SW480 (cell line): ENCODE results near the gene APP.
"Not testable (repeated sequence)": the region's sequence is repeated elsewhere in the genome, so short reads cannot be mapped to it uniquely, and the experiment has no call there.

Source experiments
- DNase-seq: peaks from one replicate; pipeline ENCODE4 v3.0.0-alpha.2; 2016; ENCODE audit warnings: low spot score

Gene APP

DNA sequence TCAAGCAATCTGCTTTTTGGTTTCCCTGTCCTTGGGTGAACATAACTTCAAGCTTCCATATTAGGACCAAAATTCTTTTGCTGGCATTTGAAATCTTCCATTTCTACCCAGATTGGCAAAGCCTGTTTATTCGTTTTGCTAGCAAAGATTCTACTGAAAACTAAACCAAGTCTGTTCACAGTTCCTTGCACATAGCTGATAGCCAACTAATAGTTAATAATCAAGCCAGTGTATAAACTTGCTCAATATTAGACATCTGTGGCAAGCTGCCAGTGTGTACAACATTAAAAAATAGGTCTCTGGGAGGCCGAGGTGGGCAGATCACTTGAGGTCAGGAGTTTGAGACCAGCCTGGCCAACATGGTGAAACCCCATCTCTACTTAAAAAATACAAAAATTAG lies 6.3 kb downstream of the APP start:
- DNase-seq, result no peak

DNA sequence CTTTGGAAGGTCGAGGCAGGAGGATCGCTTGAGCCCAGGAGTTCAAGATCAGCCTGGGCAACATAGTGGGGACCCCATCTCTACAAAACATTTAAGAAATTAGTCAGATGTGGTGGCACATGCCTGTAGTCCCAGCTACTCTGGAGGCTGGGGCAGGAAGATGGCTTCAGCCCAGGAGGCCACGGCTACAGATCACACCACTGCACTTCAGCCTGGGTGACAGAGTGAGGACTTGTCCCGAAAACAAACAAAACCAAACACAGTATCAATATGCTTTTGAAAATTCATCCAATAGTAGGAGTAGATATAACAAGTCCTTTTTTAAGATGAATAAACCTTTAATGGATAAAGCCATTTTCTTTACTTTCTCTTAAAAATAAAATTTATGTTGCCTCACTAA lies 8.5 kb downstream of the APP start:
- DNase-seq, result no peak

DNA sequence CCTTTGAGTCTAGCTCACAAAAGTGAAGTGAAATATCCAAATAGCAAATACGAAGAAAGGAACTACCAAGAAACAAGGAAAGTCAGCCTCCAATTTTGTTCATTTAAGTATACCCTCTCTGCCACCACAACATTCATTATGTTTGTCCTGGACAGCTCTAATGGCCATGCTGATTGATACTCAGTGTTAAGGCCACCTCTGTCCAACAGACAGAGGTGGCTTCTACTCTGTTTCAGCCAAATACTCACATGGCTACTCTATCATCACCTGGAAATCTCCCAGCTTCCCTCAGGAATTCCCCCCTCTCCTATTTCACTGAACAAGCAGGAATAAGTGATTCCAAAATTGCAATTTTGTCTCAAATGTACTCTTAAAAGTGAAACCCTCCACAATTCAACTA lies 10.7 kb downstream of the APP start:
- DNase-seq, result no peak

DNA sequence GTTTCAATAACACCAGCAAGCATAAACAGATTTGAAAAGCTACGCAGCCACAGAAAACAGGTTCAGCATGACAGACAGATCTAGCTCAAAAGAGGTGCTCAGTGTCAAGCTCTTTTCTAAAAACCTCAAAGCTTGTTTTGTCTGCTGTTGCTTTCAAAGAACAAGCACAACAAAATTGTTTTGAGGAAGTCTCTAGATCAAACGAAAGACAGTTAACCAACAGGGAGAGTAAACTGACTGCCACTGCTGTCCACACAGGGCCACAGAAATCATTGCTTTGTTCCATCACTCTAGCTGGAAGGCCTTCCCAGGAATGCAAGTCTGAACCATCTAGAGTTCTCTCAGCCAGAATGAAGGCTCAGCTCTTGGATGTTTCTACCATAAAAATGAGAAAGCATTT lies 12.8 kb downstream of the APP start:
- no peak for DNase-seq

DNA sequence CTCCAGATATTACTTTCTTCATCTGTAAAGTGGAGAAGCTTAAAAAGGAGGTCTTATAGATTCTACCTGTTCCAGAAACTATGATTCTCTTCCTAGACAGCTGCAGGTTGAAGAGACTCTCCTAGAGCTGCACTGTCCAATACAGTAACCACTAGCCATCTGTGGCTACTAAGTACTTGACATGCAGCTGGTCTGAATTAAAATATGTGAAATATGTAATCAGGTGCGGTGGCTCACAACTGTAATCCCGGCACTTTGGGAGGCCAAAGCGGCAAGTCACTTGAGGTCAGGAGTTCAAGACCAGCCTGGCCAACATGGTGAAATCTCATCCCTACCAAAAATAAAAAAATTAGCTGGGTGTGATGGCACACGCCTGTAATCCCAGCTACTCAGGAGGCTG lies 15.8 kb downstream of the APP start:
- no peak for DNase-seq

DNA sequence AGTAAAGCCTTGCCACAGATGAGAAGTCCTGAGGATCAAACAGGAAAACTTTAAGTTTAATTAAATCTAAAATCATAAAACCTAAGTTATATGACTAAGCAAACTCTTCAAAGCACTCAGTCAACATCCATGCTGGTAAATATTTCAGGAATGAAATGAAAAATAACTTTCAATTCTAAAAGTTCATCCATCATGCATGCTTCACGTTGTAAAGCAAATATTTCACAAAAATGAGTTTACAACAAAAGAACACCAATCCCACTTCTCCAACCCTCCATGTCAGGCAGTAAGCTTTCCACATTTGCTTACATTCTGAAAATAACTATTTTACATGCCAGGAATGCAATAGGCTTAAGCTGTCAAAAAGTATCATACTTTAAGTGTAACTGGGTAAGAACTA lies 16.8 kb downstream of the APP start:
- DNase-seq, result no peak

DNA sequence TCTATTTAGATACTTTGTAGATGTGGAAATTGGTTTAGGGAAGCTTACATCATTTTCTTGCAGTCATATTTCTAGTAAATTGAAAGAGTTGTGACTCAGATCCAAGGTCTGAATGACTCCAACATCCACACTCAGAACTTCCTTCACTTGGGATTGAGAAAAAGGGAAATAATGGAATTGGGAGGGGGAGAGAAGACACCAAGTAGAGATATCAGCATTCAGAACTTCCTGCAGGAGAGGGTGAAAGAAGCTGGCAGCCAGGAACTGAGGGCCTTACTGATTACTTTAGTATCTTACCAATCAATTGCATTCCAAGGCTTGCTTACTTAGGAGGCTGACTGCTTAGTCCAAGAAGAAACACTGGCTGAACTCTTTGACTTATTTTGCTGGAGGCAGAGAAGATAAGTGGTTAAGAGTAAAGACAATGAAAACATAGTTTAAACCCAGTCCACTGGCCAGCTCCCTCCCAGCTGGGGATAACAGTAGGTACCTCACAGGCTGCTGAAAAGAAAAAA lies 21.7 kb downstream of the APP start:
- DNase-seq, result no peak

DNA sequence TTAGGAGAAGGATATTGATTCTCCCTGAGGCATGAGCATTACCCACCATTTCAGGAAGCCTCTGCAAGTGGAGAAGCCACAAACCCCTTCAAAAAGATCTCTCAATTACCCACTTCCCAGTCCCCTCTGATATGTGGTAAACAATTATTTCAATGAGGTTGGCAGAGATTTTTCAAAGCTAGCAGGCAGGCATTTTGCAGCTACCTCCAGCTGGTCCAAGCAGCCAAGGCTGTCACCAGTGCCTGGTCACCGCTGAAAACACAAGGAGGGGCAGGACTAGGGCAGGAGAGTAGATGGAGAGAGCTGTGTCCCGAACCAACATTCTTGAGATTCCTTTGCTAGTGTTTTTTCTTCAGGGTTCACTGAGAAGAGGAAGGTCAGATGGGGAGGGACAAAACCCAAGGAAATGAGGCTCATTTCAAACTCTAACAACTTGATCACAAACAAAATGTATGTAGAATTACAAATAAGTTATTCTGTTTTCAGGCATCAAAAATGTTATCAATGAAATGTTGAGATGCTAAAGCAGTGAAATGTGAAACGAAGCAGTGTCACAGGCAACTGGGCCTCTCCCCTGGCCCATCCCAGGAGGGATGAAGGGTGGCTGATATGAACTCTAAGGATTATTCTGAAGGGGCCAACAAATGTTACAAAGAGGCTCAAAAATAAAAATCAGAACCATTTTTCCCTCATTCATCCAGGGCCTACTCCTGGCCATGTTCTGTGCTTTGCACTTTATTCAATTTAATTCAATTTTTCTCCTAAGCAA lies 22.3 kb downstream of the APP start:
- peak; percentile 13 for DNase-seq

DNA sequence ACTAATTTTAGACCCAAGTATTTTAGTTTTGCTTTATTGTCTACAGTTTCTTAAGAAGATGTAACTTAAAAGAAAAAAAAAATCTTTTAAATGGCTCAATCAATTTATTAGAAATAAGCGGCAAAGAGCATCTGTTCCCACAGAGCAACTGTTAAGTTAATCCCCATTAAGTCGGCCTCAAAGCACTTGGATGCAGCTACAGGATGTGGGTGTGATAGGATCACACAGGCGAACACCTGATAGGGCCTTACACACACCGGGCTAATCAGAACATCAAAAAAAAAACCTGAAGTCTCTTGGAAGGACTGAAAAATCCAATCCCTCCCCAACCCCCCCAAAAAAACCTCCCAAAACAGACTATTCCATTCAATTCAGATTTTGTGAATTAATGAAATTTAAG lies 23.0 kb downstream of the APP start:
- DNase-seq, result peak; percentile 22

DNA sequence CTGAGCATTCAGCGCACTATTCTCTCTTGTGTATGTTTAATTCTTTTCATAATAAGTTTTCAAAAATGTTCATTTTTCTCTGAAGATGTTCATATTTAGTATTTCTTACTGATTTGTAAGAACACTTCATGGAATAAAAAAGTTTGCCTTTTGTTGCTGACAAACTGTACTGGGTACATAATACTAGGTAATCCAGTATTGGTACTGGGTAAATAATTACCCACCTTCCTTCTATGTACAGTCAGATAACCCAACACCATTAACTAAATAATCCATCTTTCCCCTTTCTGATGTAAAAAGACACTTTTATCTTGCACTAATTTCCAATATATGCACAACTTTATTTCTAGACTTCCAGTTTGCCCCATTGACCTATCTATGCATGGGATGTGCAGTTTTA lies 23.9 kb downstream of the APP start:
- no peak for DNase-seq

DNA sequence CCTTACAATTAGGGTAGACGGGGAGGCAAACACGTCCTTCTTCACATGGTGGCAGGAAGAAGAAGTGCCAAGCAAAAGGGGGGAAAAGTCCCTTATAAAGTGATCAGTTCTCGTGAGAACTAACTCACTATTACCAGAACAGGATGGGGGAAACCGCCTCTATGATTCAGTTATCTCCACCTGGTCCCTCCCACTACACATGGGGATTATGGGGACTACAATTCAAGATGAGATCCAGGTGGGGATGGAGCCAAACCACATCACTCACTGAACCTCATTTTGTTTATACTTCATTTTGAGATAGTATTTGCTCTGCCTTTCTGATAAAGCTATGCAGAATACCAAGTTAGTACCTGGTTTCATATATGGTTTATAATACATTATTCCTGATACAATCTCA lies 26.5 kb downstream of the APP start:
- no peak for DNase-seq

DNA sequence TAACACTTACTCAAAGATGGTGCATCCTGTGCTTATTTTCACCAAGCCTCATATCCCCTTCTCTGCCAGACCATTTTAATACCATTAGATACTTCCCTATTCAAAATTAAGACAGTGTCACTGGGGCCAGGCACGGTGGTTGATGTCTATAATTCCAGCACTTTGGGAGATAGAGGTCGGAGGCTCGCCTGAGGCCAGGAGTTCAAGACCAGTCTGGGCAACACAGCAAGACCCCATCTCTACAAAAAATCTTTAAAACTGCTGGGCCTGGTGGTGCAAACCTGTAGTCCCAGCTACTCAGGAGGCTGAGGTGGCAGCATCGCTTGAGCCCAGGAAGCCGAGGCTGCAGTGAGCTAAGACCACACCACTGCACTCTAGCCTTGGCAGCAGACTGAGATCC lies 28.2 kb downstream of the APP start:
- no peak for DNase-seq

DNA sequence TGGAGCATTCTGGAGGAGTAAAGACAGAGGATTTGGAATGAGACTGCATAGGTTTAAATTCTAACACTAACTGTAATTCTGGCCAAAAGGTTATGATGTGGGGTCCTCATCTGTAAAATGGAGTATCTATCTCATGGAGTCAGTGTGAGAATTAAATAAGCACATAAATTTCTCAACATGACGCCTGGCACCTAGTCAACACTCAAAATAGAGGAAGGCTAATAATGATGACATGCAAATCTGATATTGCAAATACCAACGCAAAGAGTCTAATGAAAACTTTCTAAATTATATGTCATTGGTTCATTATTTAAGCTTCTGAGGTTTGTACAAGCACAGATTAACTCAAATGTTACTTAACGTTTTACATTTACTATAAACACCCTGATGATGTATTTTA lies 29.6 kb downstream of the APP start:
- DNase-seq, result no peak

DNA sequence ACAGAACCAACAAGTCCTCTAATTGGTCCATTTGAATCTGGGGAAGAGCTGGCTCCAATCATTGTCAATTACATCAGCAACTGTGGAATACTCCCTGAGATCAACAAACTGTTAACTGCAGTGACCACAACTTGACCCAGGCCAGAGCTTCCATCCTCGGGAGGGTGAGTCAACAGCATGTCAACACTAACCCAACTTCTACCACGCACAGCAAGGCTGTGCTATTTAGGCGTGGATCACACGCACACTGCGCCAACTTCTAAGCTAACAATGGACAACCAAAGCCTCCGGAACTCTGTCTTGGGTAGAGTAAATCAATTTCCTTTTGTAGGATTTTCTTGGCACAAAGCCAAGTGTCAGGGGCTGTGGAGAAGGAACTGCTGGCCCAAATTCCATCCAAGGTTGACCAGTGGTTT lies 30.4 kb downstream of the APP start:
- peak; percentile 47 for DNase-seq

DNA sequence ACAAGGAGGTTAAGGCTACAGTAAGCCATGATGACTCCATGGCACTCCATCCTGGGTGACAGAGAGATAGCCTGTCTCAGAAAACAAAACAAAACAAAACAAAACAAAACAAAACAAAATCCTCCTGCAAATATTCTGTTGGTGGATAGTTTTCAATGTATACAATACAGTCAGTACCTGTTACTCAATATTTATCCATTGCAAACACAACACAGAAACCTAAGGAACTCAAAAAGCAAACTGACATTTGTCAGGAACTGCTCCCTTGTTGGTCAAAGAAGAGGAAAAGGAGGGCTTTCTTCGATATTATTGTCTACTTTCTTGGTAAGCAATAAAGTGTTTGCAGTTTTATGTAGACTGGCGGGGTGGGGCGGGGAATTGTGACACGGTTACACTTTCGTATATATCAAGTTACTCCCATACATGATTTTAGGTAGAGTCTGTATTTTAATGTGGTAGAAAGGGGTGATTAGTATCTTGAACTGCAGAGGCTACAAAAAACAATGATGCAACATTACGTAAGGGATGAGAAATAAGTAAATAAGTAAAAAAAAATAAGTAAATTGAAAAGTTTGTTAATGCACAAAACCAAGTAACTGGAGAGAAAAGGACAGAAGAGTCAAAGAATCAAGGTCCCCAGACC lies 31.8 kb downstream of the APP start:
- no peak for DNase-seq

DNA sequence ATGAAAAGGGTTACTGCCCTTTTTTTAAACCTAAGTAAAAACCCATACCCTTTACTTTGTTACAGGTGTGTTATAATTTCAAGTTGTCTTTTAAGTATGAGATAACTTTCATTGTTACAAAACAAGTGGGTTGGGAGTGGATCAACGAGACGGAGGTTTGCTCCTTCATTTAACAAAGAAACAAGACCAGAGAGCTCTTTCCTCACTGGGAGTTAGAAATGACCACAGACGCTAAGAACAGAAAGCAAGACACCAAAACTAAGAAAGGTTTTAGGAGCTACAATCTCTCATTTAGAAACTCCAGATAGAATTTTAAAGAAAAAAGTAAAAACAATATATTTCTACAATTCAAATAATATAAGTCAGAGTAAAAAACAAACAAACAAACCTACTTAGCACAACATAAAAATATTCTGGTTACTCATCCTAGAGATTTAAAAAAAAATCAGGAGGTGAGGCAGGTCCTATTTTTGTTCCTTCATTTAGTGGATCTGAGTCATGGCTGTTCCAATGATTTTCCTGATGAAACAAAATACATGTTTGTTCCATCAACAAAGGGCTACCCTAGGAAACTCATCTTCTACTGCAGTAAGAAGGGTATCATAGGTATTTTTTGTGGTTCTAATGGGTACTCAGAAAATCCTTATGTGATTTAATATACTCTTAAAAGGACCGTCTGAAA lies 33.0 kb downstream of the APP start:
- DNase-seq, result no peak

DNA sequence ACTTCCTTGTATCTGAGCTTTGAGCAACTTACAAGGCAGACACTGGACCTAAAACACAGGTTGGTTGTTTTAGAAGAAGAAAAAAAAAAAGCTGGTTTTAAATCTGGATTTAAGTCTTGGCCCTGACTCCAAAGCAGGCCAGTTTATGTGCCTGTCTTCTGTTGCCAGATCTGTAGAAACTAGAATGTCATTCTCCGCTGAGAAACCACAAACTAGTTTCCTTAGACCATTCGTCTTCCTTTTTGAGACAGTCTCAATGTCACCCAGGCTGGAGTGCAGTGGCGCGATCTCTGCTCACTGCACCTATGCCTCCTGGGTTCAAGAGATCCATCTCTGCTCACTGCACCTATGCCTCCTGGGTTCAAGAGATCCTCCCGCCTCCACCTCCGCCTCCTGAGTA lies 33.9 kb downstream of the APP start:
- no peak for DNase-seq

DNA sequence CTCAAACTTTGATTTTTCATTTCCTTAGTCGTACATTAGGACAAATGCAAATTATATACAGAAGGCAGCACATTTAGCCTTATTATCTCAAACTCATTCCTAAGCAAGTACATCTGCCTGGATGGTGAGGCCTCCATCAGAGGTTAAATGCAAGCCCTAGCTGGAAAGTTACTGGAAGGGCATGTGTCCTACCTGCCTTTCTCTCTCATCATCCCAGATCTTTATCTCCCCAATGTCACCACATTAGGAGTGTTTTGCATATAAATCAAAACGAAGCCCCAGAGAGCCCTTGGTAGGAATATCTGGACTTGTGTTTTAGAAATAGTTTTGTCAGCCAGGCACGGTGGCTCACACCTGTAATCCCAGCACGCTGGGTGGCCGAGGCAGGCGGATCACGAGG lies 35.0 kb downstream of the APP start:
- DNase-seq, result no peak

DNA sequence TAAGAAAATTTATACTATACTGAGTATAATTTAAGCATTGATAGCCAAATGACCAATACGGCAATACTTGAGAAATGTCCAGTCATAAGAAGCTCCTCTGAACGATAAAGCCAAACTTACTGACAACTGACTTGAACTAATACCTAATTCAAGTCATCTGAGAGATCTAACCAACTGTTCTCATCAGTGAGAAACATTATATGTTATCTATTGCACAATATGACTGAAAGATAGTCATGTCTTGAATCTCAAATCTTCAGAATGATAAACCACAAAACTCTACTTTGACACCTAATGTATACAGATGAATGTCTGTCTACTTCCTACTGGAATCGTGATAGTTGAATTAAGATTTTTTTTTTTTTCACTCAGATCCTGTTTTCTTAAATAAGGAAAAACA lies 39.0 kb downstream of the APP start:
- no peak for DNase-seq

DNA sequence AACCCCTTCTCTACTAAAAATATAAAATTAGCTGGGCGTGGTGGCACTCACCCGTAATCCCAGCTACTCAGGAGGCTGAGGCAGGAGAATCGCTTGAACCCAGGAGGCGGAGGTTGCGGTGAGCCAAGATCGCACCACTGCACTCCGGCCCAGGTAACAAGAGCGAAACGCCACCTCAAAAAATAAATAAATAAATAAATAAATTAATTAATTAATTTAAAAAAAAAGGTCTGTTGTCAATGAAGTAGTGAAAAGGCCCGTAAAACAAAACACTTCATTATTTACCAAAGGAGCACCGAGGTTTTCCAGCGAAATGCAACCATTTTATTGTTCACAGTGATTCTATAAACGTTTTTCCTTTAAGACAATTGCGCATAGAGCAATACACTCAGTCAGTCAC lies 39.5 kb downstream of the APP start:
- DNase-seq, result not testable (repeated sequence)

DNA sequence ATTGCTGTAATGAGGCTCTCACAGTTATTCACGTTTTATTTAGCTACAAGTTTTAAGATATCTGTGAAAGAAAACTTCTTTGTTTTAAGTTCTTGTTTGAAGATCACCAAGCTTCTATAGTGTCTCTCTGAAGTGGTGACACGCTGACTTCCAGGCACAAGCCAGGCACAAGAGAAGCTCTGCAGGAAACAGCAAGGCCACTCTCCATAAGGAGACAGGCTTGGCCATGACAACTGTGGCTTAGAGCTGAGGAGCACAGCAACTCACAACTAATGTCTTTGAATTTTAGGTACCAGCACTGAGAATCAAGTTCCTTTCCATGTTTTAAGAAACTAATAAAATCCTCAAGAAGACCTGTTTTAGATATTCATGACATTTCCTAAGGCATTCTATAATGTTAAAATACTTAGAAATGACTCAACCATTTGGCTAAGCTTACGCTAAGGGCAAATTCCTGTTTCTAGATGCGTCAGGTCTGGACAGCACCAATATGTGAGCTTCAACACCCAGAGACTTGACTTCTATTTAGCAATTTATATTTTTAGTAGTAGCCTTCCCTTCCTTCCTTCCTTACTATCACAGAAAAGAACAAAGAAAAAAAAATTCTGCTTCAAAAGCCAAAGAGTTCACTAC lies 40.2 kb downstream of the APP start:
- no peak for DNase-seq

DNA sequence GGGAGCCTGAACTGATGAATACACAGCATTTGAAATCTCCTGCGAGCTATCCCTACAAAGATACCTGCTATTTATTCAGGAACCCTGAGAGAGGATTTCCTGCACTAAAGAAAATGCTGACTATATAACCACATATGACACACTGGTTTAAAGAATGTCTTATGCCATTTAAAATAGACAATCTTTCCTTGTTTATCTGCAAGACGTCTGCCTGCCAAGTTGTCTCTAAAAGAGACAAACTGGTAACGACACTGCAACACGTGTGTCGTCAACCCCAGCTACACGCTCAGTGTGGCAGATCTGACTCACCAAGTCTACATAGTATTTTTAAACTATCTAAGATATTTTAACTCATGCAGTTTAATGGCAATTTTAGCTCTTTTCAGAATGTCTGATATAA lies 42.7 kb downstream of the APP start:
- DNase-seq, result no peak
